ENCODE results near the gene ULBP3.
"Not testable (repeated sequence)": the region's sequence is repeated elsewhere in the genome, so short reads cannot be mapped to it uniquely, and the experiment has no call there.

The ULBP3 gene

DNA sequence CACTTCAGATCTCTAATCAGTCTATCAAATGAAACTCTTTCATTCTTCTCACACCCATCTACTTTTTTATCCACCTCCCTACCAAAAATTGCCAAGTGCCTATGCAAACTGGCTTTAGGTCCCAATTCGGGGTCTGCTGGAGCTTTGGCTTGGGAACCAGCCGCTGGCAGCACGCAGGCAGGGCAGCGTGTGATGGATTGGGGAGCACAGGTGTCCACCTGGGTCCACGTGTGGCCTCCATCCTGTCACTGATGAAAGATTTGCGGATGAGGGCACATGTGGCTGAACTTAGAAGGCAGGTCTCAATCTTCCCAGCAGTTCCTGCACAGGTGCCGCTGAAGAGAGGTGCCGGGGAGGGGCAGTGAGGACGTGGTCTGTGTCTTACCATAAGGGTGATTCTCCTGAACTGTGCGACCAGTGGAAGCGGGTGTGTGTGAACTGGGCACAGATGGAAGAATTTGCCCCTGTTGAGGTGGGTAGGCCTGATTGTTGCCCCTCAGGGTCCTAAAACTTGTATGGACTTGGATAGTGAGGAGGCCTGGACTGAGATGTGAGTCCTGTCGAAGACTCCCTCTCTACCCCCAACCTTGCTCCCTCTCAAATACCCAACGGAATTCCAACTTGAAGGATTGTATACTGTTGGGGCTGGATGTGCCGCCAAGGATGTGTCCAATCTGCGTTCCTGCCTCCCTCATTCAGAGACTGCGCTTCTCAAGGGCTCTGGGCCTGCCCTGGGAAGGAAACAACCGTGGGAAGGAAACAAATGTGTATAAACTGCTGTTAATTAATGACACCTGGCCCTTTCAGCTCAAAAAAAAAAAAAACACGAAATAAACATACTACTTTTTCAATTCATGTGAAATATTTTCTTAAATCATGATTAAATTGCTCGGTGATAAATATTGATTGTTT, 25.2 kb downstream of the ULBP3 start:
- in situ Hi-C loops (cut with MboI; ENCODE audit: low sequenced_read_pairs): no loop called here

DNA sequence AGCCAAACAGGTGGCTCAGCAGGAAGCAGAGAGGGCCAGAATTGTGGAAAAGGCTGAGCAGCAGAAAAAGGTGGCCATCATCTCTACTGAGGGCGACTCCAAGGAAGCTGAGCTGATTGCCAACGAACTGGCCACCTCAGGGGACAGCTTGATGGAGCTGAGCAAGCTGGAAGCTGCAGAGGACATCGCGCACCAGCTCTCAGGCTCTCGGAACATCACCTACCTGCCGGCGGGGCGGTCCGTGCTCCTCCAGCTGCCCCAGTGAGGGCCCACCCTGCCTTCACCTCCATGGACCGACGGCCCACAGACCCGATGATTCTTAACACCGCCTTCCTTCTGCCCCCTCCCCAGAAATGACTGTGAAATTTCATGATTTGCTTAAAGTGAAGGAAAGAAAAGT, 25.8 kb downstream of the ULBP3 start:
- in situ Hi-C loops (cut with MboI; ENCODE audit: low sequenced_read_pairs): no loop called here

DNA sequence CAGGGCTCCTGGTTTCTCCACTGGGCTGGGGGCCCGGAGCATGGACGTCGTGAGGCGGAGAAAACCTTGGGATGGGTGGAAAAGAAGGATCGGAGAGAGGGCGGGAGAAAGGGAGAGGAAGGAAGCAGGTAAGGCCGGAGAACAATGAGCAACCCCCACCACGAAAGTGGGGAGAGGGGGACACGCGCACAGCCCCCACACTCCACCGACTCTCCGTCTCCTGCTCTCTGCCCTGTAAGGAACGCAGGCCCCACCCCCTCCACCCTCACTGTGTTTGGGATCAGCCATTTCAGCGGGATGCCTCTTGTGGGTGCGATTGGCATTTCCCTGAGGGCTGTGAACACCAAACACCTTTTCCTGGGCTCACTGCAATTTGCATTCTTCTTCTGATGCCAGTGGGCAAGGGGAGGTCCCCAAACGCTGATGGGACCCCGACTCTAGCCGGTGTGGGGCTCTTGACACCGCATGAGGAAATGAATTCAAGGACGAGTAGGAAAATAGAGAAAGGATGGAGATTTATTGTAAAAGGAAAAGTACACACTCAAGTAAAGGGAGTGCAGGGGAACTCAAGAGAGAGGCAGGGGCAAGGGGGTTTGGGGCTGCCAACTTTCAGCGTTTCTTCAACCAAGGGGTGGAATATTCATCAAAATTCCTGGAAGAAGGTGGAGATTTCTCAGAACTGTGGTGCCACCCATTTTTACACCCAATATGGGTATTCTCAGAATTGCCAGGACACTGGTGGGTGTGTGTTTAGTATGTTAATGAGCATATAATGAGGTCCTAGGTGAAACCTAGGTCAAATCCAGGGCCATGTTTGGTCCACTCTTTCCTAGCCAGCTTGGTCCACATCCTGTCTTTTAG, 30.5 kb downstream of the ULBP3 start:
- in situ Hi-C loops (cut with MboI; ENCODE audit: low sequenced_read_pairs): no loop called here

DNA sequence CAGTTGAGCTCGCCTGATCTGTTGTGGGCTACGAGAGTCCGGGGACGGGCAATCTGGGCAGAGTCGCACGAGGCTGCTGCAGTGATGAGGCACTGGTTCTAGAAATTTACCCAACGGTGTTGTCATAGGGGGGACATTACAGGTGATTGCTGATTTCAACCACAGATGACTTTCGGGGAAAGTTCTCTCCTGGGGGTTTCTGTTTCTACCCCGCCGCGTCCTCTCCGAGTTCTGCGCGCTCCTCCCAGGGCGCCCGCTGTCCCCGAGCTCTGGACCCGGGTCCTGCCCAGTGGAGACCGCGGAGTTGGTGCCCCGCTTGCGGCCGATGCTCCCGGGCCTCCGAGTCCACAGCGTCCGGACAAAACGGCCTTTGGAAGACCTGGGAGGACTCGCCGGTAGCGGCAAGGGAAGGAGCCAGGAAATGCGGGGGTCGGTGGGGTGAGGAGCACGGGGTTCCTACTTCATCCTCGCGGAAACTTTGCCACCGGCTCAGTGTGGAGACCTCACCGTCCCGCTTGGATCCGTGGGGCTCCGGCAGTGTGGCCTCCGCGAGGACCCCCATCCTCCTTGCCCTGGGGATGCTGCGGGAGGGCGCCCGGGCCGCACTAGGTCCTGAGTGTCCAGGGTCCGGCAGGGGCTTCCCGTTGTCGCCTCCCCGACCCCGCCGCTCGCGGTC, 31.3 kb downstream of the ULBP3 start:
- in situ Hi-C loops (cut with MboI; ENCODE audit: low sequenced_read_pairs): no loop called here

GRCh38 chr6:150036081-150036480, 32.8 kb downstream of the ULBP3 start:
- in situ Hi-C loops (cut with MboI; ENCODE audit: low sequenced_read_pairs): no loop called here

GRCh38 chr6:150033207-150033771, 35.6 kb downstream of the ULBP3 start:
- in situ Hi-C loops (cut with MboI; ENCODE audit: low sequenced_read_pairs): no loop called here

GRCh38 chr6:150032598-150032997, 36.3 kb downstream of the ULBP3 start:
- in situ Hi-C loops (cut with MboI; ENCODE audit: low sequenced_read_pairs): no loop called here

DNA sequence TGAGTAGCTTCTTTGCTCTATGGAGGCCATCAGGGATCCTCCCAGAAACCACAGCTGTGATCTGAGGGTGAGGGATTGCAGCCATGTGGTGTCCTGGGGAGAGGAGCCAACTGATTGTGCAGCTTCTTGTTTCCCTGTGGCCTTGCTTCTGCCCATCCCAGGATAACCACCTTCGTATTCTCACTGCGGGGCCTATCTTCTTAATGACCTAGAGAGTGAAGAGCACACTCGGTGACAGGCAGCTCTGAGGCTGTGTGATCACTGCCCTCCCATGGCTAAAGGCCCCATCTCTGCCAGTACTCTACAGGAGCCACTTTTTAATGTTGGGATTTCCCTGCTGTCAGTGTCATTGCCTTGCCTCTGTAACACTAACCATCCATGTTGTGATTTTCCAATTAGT, 38.3 kb downstream of the ULBP3 start:
- in situ Hi-C loops (cut with MboI; ENCODE audit: low sequenced_read_pairs): no loop called here

- in situ Hi-C loops (cut with MboI; ENCODE audit: low sequenced_read_pairs): no loop called here
These were observed 39.2 kb downstream of the ULBP3 start for GRCh38 chr6:150029749-150030148.

- in situ Hi-C loops (cut with MboI; ENCODE audit: low sequenced_read_pairs): no loop called here
These were observed 39.6 kb downstream of the ULBP3 start for GRCh38 chr6:150029276-150029675.

- in situ Hi-C loops (cut with MboI; ENCODE audit: low sequenced_read_pairs): no loop called here
These were observed 40.1 kb downstream of the ULBP3 start for GRCh38 chr6:150028799-150029198.

DNA sequence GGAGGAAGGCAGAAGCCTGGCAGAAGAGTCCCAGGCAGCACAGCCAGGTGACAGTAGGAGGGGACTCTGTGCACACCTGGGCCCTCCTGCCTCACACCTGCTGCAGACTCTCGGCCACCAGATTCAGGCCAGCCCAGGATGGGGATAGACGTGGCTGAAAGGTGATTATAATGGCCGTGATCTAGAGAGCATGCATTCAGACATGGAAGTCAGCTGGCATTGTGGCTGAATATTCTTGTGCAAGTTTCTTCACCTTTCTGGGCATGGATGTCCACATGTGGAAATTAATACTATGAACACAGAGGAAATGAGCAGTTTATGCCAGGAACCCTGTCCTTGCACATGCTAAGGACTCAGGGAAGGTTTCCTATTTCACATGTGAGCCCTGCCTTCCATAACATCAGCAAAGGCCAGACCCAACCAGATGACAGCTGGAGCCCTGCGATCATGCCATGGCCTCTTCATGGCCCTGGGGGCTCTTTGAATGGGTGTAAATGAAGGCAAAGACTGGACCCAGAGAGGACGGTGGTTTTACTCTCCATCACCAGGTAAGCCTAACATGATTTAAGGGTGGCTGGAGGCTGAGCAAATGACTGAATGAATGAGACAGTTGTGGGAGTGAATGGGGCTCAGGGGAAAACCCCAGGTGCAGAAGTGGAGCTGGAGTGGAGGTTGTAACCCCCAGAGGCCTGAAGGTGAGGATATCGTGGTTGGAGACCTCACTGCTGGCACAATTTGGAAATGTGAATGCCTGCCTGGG, 40.9 kb downstream of the ULBP3 start:
- in situ Hi-C loops (cut with MboI; ENCODE audit: low sequenced_read_pairs): no loop called here

DNA sequence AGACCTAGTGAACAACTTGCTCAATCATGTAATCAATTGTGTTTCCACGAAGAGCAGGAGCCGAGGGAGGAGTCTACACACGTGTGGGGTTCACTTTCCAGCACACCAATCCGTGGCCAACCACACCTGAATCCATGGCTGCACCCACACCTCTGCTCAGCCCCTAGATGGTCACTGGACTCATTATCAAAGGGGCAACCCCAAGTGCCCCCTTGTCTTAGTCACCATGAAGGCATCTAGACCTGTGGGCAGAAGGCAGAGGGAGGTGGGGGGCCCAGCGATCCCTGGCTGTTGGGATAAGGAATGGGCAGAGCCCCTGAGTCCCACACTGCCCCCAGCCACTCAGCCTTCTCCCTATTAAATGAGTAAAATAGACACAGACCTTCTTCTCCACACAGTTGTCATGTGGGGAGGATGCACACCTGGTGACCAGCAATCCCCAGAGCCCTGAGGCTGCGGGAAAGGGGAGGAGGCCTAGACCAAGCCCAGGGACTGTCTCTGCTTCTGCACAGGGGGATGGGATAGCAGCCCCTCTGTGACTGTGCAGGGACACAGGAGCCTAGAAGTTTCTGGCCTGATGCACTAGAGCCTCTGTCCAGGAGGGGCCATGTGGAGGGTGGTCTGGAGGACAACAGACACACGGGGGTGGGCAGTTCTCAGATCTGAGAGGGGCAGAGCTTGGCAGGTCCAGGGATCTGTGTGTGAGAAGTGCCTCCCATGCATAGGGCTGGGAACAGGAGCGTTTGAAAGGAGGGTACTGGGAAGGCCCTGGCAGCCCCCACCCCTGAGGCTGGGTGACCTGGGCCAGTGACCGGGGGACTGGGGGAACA, 41.7 kb downstream of the ULBP3 start:
- in situ Hi-C loops (cut with MboI; ENCODE audit: low sequenced_read_pairs): no loop called here

DNA sequence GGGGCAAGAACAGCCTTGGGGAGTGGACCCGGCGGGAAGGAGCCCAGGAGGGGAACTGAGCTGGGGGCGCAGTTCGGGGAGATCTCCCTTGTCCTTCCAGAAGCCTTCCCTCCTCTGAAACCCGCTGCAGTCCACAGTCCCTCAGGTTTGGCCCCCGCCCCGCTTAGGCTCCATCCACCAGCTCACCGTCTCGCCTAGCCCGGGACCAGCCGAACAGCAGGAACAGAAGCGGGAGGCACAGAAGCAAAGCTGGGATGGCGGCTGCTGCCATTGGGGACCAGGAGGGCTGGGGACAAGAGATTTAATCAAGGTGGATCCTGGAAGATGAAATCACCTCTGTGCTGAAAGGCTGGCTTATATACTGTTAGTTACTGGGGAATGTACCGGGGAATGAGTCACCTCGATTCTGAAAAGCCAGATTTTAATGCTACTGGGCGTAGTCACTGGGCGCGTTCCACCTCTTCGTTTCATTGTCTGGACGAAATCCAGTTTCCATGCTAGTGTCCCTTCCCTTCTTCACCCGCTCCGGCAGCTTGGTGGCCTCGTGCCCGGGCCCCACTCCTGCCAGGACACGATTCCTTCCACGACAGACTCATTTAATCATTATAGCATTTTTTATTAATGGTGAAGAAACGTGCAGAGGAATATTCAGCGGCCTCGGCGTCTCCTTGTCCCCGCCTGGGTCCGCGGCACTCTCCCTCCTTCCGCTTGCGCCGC, 43.6 kb downstream of the ULBP3 start, which contains the start of gene RAET1L:
Gene RAET1L (minus strand): TSS at position 332 of the 717 bp plus-strand sequence. CDS start 61 bp downstream, at position 271.
- in situ Hi-C loops (cut with MboI; ENCODE audit: low sequenced_read_pairs): no loop called here

- in situ Hi-C loops (cut with MboI; ENCODE audit: low sequenced_read_pairs): no loop called here
These were observed 44.2 kb downstream of the ULBP3 start for GRCh38 chr6:150024646-150025155.

DNA sequence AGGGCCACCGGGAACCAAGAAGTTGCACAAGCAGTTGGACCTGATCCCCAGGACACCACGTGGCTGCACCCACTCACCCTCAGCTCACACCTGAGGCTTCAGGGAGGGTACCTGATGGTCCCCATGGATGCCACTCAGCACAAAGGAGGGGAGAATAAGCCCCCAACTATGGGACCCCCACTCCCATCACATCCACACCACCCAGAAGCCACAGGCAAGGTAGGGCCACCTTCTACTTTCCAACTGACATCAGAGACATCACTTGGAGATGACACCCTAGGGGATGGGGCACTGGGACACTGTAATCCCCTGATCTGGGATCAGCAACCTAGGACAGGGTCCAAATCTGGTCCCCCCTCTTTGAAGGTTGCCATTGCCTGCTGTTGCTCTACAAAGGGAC, 44.9 kb downstream of the ULBP3 start:
- in situ Hi-C loops (cut with MboI; ENCODE audit: low sequenced_read_pairs): not testable (repeated sequence)

DNA sequence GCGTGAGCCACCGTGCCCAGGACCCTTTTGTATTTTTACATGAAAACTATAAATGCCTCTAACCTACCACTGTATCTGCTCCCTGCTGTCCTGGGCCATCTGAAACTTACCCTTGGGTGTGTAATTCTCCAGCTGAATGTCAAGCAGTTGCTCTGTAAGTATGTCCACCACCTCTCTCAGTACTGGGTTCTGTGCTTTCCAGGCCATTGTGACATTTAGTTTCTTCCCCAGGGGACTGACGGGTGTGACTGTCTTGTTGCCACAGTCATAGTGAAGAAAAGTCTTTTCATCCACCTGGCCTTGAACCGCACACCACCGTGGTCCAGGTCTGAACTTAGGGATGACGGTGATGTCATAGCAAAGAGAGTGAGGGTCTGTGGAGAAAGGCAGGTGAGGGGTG, 47.1 kb downstream of the ULBP3 start:
- in situ Hi-C loops (cut with MboI; ENCODE audit: low sequenced_read_pairs): not testable (repeated sequence)

- in situ Hi-C loops (cut with MboI; ENCODE audit: low sequenced_read_pairs): no loop called here
These were observed 49.9 kb downstream of the ULBP3 start for GRCh38 chr6:150018846-150019580.
